ENCODE data around the gene IARS2. TPM values are rescaled to one million over a fixed set of nuclear protein-coding genes. Genes with fewer than 3 reads are reported as not detected.
"Not testable (repeated sequence)": the region's sequence is repeated elsewhere in the genome, so short reads cannot be mapped to it uniquely, and the experiment has no call there.

Gene IARS2
- total RNA-seq, 1 experiment from 2014 or later: 176 TPM

DNA sequence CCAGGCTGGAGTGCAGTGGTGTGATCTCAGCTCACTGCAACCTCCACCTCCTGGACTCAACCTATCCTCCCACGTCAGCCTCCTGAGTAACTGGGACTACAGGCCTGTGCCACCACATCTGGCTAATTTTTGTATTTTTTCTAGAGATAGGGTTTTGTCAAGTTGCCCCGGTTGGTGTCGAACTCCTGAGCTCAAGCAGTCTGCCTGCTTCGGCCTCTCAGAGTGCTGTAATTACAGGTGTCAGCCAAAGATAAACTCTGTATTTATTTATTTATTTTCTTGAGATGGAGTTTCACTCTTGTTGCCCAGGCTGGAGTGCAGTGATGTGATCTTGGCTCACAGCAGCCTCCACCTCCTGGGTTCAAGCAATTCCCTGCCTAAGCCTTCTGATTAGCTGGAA is 18.7 kb downstream of the IARS2 start:
- DNase-seq (ENCODE audit: low spot score): not testable (repeated sequence)

DNA sequence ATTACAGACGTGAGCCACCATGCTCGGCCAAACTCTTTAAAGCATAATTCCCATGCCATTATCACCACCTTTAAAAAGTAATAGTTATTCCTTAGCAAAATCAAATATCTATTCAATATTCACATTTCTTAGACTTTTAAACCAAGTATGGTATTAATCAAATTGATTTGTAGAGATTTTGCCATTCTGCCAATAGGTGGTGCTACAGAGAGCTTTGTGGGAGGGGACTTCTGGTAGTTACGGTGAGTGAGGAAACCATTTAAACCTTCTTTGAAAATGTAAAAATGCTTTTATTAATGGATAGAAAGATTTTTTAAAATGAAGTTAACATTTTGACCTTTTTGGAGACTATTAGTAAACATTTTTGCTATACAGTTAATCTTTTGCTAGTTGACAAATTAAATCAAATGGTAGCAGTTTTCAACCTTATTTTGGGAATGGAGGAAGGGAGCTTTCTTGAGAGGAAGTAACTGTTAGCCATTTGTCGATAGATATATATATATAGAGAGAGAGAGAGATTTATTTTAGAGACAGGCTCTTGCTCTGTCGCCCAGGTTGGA is 19.3 kb downstream of the IARS2 start:
- DNase-seq (ENCODE audit: low spot score): peak; percentile 46

DNA sequence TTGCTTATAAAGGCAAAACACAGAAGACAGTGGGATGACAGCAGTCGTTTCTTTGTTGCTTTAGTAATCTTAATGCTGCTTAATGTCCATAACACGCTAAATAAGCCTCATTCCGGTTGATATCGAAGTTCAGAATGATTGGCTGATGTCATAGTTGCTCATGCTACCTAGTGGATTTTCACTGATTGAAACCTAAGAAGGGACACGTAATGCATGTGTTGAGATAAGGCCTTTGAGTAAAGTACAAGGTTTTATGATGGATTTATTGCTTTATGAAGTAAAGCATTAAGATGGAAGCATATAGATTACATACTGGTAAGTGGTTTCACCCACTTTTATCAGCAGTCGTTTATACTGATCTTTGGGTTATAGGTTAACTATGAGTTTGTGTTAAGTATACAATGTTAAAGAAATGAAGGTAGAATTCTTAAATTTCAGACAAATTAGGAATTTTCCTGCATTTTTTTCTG is 25.1 kb downstream of the IARS2 start:
- DNase-seq (ENCODE audit: low spot score): no peak

DNA sequence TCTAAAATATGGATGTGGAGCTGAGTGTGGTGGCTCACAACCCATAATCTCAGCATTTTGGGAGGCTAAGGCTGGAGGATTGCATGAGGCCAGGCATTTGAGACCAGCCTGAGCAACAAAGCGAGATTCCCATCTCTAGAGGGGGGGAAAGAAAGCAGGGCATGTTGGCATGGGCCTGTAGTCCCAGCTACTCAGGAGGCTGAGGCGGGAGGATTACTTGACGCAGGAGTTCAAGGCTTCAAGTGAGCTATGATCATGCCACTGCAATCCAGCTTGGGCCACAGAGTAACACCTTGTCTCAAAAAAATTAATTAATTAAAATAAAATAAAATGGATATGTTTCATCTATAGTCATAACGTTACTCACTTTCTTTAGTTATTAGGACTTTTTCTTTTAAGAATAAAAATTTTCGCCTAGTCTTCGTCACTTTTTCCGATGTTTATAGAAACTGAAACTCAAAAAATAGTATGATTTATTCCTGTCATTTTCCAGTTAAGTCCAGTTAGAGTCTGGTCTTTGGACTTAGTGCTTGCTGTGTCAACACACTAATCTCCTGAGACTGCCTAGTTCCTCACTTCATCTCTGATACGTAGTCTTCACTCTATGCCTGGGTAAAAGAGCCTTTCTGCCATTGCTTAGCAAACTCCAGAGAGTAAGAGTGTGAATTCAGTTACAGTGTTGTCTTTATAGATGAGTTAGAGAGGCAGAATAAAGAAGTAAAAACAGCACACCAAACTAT is 28.0 kb downstream of the IARS2 start:
- DNase-seq (ENCODE audit: low spot score): no peak

DNA sequence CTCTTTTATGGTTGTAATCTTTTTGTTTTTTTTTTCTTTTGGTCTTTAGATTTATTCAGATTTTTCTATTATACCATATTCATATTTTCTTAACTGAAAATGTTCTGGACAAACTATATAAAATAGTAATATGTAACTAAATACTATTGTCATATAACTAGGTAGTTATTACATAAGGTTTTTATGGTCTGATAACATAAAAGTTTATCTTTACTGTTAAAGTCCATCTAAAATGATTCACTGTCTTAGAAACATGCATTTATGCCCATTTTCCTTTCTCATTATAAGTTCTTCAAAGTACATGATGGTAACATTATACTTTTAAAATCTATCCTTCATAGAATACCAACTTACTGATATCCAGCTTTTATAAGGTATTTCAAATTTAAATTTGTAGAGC is 29.1 kb downstream of the IARS2 start:
- no peak for DNase-seq (ENCODE audit: low spot score)

DNA sequence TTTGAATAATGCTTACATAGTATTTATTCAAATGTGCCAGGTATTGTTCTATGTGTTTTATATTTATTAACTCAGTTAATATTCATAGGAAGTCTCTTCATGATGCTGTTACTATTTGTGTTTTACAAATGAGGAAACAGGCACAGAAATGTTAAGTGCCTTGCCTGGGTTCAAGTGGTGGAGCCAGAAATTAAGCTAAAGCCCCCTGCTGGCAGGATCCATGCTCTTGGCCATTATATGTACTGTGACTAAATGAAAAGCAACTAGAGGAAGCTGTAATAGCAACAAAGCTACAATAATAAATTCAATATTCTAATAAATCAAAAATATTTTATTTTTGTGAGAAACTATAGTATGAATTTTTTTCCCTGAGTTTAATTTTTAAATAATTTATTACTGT is 30.0 kb downstream of the IARS2 start:
- DNase-seq (ENCODE audit: low spot score): no peak

DNA sequence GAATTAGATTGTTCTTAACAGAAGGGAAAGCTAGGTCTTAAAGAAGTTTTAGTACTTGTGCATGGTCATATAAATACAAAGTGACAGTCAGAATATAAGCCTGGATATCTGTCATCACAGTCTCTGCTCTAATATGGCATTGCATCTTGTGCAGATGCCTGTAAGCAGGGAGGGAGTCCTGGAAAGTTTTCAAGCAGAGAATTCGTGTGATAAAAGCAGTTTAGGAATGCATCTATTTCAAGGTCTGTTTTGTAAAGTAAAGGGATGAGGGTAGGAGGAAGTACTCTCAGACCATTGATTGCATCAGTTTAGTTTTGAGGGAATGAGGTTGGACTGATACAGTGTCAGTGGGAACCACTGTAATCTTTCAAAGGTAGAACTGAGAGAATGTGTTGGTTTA is 30.6 kb downstream of the IARS2 start:
- no peak for DNase-seq (ENCODE audit: low spot score)

DNA sequence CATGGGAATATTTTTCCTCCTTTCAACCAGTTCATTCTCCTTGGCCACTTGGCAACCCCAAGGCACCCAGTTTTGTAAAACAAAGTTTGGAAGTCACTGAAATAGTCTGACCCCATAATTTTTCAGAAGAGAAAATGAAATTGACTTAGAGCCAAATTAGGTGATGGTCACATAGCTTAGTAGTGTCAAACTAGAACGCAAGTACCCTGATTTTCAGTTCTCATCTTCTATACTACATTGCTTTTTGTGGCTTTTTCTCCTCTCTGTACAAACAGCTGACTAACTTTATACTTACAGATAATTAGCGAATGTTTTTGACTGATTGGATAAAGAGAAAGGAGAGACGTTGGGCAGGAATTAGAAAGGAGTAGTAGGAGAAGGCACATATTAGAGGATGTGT is 33.1 kb downstream of the IARS2 start:
- DNase-seq (ENCODE audit: low spot score): no peak

DNA sequence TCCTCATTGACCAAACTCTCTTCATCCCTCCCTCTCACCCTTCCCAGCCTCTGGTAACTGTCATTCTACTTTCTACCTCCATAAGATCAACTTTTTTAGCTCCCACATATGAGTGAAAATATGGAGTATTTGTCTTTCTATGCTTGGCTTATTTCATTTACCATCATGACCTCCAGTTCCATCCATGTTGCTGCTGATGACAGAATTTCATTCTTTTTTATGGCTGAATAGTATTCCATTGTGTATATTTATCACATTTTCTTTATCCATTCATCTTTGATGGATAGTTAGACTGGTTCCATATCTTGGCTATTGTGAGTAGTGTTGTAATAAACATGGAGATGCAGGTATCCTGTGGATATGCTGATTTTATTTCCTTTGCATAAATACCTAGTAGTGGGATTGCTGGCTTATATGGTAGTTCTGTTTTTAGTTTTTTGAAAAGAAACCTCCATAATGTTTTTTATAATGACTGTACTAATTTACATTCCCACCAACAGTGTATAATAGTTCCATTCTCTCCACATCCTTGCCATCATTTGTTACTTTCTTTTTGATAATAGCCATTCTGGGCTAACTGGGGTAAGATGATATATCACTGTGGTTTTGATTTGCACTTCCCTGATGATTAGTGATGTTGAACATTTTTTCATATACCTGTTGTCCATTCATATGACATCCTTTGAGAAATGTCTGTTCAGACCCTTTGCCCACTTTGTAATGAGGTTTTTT is 35.7 kb downstream of the IARS2 start:
- no peak for DNase-seq (ENCODE audit: low spot score)

DNA sequence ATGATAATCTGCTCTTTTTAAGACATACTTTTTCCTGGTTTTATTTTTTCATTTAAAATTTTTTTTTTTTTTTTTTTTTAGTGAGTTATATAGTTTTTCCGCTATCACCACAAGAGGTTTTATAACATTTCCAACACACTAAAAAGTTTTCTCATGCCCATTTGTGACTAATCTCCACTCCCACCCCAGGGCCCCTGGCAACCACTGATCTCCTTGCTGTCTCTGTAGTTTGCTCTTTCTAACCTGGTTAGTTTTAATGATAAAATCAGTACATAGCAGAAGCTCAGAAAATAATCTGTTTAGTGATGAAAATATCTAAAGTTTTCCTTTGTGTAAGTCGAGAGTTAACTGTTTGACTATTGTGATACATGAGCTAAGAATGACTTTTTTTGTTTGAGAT is 41.8 kb downstream of the IARS2 start:
- DNase-seq (ENCODE audit: low spot score): no peak

DNA sequence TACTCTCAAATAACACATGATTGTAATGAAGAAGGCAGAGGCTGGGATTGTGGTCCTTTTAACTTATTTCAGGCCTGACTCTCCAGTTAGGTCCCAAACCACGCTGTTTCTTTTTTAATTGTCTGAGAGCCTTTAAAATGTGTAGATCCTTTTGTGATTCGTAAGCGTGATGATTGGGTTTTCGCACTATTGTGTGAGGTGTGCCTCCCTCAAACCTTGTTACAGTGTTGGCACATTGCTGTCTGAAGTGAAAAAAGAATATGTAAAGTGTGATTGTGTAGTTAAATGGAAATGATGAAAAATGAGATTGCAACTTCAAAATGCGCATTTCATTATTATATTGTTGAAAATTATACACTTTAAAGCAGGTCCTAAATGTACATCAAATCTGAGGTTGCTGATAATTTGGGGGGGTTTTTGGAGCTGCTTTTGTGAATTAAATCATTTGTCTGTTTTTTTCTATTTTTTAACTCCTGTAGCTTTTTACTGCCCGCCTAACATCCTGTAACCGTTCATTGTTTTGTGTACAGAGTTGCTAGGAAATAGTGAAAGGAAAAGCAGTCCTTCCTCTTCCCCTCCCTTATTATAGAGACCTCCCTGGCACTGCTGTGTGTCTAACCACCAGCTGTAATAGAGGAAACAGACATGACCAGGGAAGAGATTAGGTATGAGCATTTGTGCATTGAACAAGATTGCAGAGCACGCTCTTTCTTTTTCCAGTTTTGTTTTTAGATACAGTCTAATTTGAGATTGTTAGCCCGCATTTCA is 43.3 kb downstream of the IARS2 start:
- no peak for DNase-seq (ENCODE audit: low spot score)

DNA sequence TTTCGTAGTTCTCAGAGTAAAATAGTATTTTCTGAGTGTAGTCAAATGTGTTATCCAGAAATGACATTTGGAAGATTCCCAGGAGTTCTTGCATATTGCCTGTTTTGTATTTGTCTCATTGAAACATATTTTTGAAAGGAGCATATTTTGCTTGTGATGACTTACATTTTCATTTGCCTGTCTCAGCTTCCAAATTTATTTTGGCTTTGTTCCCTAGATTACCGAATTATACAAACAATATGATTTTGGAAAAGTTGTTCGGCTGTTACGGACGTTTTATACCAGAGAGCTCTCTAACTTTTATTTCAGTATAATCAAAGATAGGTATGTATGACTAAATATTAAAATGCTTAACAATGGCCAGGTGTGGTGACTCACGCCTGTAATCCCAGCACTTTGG is 46.0 kb downstream of the IARS2 start:
- no peak for DNase-seq (ENCODE audit: low spot score)

DNA sequence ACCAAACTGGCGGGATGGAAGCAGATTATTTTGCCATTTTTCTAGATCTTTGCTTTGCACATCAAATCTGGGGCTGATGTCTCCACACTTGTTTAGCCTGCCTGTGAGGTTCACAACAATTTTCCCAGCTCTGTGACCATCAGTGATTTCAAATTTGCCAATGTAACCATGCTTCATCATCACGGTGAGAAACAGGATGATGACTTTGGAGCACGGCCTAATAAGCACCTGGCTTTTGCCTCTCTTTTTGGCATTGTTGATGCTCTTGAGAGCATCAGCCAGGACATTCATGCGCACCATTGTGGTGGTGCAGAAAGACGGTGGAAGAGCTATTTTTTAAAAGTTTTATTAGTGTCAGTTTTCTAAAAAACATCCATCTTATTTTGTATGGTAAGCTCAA is 50.1 kb downstream of the IARS2 start:
- no peak for DNase-seq (ENCODE audit: low spot score)

DNA sequence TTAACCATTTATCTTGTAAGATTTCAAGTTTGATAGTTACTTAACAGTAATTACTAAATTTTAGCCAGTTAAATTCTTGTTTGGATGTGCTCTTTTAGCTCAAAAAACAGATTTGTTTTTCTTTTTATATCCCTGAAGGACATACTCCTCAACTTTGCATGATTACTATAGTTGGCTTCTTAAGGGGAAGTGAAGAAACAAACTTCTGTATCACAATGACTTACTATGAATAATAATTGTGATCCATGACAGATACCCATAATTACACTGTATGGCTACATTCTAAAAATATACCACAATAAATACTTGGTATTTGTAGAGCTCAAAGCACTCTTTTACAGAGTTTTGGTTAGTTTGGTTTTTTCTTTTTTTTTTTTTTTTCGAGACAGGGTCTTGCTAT is 55.8 kb downstream of the IARS2 start:
- DNase-seq (ENCODE audit: low spot score): no peak

DNA sequence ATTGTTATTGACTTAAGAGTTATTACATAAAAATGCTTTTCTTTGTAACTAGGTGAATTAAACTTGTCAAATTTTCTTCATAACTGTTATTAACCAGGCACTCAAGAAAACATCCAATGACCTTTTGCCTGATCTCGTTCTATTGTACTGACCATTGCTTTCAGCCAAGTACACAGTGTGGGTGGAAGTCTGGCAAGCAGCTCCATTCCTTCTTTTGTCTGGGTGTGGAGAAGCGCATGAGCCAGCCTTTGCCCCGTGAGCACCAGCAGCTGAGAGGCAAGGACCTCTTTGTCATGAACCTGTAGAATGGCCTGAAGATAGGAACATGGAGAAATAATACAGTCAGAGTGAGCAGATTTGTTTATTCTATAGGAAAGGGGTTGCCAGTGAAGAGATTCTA is 57.5 kb downstream of the IARS2 start:
- DNase-seq (ENCODE audit: low spot score): no peak

DNA sequence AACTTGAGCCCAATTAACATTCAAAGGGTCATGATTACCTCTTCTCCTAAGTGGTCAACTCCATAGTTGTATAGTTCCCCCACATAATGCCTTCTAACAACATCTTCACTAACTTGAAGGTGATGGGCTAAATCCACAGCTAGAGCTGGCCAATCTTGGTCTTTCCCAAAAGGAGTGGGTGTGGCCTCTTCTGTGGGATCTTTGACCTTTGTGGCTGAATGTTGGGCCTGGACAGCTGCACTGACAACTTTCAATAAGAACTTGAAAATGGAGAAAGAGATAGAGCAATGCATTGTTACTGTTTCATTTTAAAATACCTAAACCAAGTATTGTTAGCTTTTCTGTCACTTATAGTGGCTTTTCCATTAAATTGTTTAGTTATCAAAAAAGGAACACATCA is 59.2 kb downstream of the IARS2 start:
- no peak for DNase-seq (ENCODE audit: low spot score)

DNA sequence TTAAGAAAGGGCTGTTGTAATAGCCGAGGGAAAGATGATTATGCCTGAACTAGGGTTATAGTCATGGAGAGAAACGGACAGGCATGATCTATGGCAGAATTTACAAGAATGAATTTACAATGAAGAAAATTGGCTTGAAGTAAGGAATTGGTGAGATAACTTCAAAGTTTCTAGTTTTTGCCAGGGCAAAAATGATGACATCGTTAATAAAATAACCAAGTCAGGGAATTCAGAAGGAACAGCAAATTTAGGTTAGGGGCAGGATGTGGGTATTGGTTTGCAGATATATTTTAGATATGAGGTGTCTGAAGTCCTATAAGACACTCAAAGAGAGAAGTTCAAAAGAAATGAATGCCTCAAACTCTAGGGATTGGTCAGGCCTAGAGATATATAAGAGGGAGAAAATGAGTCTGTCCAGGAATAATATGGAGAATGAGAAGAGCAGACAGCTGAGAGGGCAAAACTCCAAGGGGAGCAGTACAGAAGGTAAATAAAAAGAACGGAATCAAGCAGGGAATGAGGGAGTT is 62.8 kb downstream of the IARS2 start:
- DNase-seq (ENCODE audit: low spot score): no peak

DNA sequence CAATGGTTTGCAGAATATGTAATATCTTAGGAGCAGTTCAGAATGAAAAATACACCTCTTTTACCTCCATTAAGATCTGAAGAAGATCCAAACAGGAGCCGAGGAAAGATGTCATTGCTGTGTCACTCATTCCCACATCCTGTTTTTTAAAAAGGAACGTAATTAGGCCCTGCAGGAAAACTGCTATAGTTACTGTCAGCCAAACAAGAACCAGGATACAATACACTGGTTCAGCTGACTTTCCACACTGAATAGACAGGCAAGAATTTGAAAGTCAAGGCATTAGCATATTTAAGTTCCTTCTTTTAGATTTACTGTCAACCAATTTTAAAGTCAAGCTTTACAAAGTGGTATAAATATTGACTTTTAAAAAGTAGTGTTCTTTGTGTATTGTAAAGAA is 63.8 kb downstream of the IARS2 start:
- no peak for DNase-seq (ENCODE audit: low spot score)

DNA sequence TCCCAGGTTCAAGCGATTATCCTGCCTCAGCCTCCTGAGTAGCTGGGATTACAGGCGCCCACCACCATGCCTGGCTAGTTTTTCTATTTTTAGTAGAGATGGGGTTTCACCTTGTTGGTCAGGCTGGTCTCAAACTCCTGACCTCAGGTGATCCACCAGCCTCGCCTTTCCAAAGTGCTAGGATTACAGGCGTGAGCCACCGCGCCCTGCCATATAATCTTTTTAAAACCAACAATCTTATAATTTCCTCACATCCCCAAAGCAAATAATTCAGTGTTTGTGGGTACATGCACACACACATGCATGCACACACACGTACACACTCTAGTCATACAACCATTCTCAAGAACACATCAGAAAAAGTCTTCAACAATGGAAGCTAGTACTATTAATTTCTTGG is 64.6 kb downstream of the IARS2 start:
- DNase-seq (ENCODE audit: low spot score): not testable (repeated sequence)

DNA sequence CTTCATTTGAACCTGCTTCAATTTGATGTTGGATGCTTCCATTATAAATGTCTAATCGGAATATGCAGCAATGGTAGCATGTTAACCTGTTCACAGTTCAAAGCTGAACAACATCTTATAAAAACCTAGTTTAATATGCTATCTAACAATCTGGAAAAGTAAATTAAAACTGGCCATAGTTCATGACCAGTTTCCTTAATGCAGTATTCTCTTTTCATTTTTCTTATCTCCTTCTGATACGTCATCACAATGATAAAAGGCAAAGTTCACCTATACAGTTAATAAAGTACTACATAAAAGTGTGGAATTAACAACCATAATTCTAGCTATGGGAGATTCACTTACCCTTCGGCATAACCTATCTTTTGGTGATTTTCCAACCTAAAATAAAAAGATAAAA is 65.1 kb downstream of the IARS2 start:
- no peak for DNase-seq (ENCODE audit: low spot score)

DNA sequence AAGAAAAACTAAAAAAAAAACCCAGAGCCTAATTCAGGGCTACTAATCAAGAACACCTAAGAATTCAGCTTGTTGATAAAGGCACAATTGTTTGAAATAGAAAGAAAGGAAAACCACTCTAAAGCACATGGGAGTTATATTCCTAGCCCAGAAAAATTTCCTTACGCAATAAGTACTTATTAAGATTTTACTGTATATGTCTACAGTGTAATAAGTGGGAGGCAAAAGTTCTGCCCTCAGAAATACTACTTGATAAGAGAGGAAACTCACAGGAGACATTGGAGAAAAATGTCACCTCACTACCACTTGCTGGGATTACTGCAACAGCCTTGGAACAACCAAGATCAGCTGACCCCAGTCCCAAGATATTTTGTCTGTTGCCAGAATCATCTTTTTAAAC is 66.1 kb downstream of the IARS2 start:
- DNase-seq (ENCODE audit: low spot score): no peak

DNA sequence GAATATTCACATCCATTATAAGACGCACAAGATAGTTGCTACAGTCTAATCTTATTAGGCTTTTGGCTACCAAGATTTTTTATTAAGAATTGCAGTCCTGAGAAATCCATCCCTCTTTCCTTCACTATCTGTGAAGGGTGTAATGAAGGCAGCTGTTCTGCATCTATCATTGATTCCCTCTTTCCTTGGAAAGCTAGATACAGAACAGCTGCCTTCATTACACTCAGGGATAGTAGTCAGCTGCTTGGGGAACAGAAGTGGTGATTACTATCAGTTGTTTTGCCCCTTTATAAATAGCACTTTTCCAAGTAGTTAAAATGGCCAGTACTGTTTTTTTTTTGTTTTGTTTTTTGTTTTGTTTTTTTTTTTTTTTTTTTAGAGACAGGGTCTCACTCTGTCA is 70.2 kb downstream of the IARS2 start:
- no peak for DNase-seq (ENCODE audit: low spot score)

Measured in A172 (cell line).